Renal cortex interstitium (tissue), 11 donors: ENCODE data around the gene FAHD2A. TPM values are rescaled to one million over a fixed set of nuclear protein-coding genes. Genes with fewer than 3 reads are reported as not detected.
"Not testable (repeated sequence)": the region's sequence is repeated elsewhere in the genome, so short reads cannot be mapped to it uniquely, and the experiment has no call there.

ENCODE experiments used
- DNase-seq, 11 donors: peaks; one replicate each; pipeline ENCODE4 v3.0.0-alpha.2; 2013; ENCODE audit warnings: low read depth in 9 of 11, low spot score in 4 of 11; ENCODE audit errors: extremely low read depth in 1 of 11
- polyA plus RNA-seq, 3 donors: library from polyadenylated mRNA; unstranded; fragments of 120-200 nt; gene quantifications; one replicate each; pipeline ENCODE4 v1.2.1, GENCODE V29; 2013; ENCODE audit not compliant: insufficient read length in 3 of 3

The FAHD2A gene
- polyA plus RNA-seq, 3 donors: 33.6 to 53.8 (median 43.0) TPM

DNA sequence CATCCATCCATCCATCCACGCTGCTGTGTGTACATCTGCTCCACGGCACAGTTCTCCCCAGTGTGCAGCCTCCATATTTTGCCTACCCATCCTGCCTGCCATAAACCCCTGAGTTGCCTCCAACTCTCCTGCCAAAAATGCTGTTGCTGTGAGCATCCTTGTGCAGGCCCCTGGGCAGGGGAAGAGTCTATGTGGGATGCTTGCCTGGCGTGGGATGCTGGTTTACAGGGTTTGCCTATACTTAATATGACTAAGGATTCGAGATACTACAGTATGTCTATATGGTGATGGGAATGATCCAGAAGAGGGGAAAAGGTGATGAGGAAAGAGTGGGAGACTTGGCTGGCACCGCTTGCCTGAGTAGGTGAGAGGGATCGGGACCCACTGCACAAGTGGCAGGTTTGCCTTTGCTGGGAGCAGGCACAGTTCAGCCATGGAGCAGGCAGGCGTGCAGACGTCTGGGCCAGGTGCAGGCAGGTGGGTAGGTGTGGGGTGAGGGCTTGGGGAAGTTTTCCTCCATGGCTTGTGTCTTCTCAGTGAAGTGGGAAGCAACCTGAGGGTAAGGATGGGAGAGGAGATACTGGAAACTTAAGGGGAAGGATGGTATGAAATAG lies 30.2 kb upstream of the FAHD2A start:
- no peak for DNase-seq

- no peak for DNase-seq
Measured at GRCh38 chr2:95372845-95373244, 29.7 kb upstream of the FAHD2A start.

- no peak for DNase-seq
Measured at GRCh38 chr2:95374029-95374428, 28.5 kb upstream of the FAHD2A start.

DNA sequence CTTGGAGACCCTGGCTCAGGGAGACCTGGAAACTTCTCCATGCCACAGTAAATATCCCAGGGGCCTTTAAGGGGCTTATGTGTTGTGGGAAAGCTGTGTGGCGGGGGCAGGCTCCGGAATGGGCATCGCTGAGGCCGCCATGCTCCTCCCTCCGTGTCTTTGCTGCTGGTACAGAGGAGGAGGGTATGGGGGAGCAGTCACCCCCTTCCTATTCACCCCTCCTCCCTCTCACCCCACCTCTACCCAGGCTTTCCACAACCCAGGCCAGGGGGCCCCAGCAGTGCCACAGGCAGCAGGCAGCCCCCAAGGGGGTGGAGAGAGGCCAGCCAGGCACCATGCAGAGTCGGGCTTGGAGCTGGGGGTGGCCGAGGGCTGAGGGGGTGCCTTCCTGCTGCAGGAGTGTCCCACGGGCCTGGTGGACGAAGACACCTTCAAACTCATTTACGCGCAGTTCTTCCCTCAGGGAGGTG lies 28.0 kb upstream of the FAHD2A start:
- DNase-seq: no peak

DNA sequence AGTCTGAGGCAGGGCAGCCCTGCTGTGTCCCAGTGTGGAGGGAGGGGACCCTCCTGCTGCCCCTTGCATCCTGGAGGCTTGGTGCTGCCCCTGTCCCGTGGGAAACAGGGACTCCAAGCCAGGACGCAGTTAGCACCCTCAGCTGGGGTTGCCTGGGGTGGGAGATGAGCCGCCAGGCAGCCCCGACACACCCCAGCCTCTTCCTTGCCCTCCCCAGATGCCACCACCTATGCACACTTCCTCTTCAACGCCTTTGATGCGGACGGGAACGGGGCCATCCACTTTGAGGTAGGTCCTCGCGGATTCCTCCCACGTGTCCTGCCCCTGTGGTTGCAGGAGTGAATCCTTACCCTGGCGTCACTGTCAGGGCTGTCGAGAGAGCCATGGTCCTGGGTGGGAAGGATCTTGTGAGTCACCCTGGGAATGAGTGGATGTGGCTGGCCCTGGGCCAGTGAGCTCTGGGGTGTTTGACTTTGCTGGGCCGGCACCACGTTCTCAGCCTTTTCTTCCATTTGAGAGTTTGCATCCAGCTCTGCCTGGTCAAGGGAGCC lies 27.5 kb upstream of the FAHD2A start:
- no peak for DNase-seq

GRCh38 chr2:95375532-95376150 lies 26.9 kb upstream of the FAHD2A start:
- no peak for DNase-seq

- DNase-seq: no peak
Measured at GRCh38 chr2:95376311-95377215, 25.9 kb upstream of the FAHD2A start.

GRCh38 chr2:95377216-95378123 lies 25.0 kb upstream of the FAHD2A start:
- DNase-seq: no peak

- not testable (repeated sequence) for DNase-seq
Measured at GRCh38 chr2:95378281-95378680, 24.2 kb upstream of the FAHD2A start.

GRCh38 chr2:95379371-95379831 lies 23.1 kb upstream of the FAHD2A start:
- DNase-seq: no peak

DNA sequence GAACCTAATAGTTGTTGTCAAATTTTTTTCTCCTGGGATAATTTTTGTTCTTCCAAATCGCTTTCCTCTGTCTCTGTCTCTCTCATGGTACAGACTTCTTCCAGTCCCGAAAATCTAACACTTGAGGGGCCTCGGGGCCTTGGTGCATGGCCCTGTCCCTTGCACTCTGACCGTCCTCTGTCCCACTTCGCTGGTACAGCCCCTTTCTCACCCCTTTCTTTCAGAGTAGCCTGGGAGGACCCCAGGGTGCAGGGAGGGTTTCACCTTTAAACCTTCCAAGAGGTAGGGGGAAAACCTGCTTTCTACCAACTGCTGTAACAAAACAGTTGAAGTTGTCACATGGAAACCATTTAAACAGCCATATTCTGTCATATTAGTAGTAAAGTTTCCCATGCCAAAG lies 22.2 kb upstream of the FAHD2A start:
- DNase-seq: no peak

DNA sequence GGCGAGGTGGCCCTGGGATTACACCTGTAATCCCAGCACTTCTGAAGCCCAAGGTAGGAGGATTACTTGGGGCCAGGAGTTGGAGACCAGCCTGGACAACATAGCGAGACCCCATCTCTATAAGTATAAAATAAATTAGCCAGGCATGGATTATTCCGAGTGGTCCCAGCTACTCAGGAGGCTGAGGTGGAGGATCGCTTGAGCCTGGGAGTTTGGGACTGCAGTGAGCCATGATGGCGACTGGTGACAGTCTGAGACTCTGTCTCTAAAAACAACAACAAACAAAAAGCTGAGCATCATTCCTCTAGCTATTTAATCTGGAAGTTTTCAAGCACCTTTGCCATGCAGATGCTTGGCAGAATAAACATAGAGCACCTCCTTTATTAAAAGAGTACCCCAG lies 21.8 kb upstream of the FAHD2A start:
- DNase-seq: no peak

DNA sequence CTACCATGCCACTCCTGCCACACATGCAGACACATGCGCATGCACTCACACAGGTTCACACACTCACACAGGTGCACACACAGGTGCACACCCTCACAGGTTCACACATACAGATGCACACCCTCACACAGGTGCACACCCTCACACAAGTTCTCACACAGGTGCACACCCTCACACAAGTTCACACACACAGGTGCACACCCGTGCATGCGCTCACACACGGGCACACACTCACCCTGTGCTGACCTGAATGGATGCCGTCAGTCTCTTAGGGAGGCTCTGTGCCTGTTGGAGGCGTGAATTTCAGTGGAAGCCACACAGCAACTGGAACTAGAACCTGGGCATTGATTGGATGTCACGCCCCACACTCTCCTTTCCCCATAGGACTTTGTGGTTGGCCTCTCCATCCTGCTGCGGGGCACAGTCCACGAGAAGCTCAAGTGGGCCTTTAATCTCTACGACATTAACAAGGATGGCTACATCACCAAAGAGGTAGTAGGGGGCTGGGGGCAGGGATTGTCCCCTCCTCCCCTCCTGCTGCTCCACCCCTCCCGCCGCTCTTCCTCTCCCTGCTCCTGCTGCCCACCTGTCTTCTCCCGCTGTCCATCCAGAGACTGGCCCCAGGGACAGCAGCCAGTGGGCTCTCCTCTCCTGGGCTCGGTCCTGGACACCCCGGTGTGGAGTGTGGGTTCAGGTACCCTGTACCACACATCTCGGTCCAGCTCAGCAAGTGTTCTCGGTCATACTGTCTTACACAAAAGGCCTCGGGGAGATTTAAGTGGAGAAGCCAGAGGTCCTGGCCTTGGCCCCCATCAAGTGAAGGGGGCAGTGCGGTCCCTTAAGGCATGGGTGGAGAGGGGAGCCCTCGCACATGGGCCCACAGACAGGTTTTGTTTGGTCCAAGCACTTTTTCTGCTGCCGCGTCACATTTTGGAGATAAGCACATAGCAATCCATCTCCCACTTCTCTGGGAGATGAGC lies 21.0 kb upstream of the FAHD2A start:
- no peak for DNase-seq

GRCh38 chr2:95382192-95382591 lies 20.3 kb upstream of the FAHD2A start:
- DNase-seq: no peak

- no peak for DNase-seq
Measured at GRCh38 chr2:95382686-95383634, 19.5 kb upstream of the FAHD2A start.

- no peak for DNase-seq
Measured at GRCh38 chr2:95383635-95384027, 18.9 kb upstream of the FAHD2A start.
